H4 (cell line): Measurements from ENCODE around the gene HILPDA. TPM values are rescaled to one million over a fixed set of nuclear protein-coding genes. Genes with fewer than 3 reads are reported as not detected.

ENCODE experiments used
- DNase-seq: peaks from one replicate; pipeline ENCODE4 v3.0.0-alpha.2; 2015; ENCODE audit warnings: low spot score
- total RNA-seq: library from RNA; depleted of rRNA; stranded (reverse); fragments of >200 nt; shearing (Covaris generic); gene quantifications from 2 replicates; pipeline ENCODE4 v1.2.3, GENCODE V29; 2014; rRNA removed

The HILPDA gene, protein sequence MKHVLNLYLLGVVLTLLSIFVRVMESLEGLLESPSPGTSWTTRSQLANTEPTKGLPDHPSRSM
- total RNA-seq, result 11.3 and 20.6 TPM in 2 replicates

DNA sequence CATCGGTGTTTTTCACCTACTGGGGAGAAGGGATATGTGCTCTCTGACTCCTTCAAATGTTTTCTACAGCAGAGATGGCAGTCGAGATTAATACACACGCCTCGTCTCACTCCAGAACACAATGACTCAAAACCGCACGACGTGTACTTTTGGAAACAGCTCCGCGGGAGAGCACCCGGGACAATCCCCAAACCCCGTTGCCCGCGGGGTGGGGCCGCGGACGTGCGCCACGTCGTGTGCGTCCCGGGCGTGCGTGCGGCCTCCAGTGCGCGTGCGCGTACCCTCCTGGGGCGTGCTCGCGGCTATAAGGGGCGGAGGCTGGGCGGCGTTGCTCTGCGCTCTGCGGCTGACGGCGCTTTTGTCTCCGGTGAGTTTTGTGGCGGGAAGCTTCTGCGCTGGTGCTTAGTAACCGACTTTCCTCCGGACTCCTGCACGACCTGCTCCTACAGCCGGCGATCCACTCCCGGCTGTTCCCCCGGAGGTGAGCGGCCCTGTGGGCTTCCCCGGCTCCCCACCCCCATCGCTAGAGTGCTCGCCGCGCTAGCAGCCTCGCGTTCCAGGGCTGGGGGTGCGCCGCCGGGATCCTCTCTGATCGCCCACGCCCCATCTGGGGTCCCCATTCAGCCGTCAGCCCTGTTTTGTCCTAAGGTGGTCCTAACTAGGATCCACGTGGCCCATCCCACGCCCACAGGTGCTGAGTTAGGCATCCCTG, at the start of gene HILPDA:
HILPDA (plus strand) TSS at position 336 of the 712 bp plus-strand sequence. CDS start 1,391 bp downstream, outside the sequence.
- peak; percentile 90 for DNase-seq

DNA sequence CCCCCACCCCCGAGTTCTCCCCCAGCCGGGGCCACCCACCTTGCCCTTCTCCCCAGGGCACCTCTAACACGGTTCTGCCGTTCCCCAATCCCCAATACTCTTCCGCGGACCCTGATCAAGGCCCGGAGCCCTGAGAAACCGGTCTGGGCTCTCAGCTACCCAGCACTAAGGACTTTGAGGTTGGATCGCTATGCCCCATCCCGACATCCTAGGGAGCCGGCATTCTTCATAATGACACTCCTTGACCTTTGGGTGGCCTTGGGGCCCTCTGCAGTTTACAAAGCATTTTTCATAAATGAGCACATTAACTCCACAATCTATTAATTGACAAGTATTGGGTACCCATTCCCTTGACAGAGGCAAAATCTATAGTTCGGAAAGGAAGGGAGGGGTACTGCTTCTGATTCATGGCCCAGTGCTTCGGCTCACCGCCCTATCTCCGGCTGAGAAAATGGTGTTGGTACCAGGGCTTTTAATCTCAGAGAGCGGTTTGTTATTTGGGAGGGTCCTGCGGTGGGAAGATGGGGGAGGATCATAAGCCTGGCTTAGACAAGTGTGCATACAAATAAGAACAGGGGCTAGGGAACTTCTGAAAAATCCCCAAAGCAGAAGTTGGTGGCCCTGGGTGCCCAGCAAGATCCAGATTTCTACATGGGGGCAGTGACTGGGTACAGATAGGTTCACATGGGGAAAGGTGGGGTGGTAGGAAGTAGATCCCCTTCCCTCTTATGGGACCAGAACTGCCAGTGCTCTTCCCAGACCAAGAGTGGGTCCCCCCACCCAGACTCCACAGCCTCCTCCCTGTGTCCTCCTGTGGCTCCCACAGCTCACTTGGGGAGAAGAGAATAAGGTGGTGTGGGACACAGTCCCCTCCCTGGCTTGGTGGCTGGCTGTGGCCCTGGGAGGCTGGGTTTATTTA, 49.1 kb upstream of the HILPDA start:
- DNase-seq, result no peak

DNA sequence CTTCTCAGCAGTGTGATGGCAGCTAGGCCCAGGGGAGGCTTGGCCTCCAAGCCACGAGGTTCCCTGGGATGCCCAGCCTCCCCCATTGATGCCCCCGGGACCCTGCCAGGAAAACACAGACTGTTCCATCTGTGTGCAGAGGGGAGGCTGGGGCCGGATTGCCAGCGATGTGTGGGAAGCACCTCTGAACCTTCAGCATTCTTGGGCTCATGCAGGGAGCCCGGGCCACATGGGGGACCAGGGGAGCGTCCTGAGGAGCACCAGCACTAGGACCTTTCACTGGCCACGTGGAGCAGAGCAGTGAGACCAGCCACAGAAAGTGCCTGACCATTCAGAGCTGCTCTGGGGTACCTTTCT, 48.5 kb upstream of the HILPDA start:
- no peak for DNase-seq

DNA sequence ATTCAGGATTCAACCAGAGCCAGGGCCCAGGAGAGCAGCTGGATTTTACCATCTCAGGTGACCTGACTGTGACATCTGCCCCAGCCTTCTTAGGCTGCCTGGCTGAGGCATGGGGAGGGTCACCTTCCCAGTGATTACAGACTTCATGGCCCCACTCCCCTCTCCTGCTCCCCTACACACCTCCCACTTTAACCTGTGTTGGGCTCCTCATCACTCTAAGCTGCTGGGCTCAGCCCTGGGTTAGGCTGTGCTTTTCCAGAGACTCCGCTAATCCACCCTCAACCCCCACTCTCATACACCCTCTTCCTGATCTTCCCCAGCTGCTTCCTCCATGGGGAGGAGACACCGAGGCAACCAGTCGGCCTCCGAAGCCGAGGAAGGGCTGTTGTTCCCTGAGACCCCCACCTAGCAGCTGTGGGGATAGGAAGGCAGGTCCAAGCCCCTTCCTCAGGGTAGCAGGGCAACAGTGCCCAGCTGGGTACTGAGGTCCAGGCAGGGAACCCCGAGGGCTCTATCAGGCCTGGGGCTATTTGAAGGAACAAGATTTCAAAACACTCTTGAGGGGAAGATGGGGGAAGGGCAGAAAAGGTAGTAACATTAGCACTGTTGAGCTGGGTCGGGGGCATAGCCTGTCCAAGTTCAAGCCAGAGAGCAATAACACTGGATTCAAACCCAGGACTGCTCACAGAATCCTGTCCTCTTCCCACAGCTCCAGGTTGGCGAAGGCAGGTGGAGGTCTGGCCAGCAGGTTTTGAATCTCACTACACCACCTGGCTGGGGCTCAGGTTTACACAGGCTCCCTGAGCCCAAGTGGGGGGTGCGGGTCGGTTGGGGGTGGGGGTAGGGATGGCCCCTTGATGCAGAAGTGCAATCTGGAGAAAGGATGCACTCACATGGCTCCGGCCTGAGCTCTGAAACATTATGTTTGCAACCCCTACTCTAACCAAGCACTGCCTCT, 47.6 kb upstream of the HILPDA start:
- no peak for DNase-seq

DNA sequence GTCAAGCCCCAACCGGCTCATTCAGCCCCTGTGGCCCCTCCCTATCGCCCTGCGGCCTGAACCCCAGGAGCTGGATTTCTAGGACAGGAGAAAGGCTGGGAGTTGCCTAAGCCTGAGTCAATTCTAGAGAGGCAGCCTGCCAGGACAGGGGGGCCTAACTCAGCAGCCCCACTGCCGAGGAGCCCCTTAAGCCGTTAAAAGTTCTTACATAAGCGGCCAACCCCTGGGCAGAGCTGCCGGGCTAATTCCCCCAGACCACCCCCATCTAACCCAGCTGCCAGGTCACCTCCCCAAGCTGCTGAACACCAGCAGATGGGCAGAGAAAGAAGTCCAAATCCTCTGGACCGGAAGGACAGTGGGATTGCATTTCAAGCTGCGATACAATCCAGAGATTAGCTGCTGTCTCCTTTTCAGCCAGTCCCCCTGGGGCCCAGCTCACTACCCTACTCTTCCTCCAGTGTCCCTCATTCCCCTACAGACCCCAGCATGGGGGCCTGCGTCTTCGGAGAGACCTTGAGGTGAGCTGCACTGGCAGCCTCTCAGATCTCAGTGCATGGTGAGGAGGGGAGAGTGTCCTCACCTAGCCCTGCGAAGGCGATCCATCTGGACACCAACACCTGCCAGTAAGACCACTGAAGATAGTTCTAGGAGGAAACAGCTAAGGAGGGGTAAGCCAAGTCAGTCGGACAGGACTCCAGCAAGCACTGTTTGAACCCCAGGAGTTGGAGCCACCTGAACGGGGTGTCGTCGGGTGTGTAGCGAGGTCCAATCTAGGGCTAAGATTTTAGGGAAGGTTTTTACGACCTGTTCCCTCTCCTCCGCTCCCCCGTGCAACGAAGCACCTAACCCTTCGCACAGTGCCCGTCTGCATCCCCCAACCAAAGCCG, 46.7 kb upstream of the HILPDA start:
- DNase-seq, result no peak

DNA sequence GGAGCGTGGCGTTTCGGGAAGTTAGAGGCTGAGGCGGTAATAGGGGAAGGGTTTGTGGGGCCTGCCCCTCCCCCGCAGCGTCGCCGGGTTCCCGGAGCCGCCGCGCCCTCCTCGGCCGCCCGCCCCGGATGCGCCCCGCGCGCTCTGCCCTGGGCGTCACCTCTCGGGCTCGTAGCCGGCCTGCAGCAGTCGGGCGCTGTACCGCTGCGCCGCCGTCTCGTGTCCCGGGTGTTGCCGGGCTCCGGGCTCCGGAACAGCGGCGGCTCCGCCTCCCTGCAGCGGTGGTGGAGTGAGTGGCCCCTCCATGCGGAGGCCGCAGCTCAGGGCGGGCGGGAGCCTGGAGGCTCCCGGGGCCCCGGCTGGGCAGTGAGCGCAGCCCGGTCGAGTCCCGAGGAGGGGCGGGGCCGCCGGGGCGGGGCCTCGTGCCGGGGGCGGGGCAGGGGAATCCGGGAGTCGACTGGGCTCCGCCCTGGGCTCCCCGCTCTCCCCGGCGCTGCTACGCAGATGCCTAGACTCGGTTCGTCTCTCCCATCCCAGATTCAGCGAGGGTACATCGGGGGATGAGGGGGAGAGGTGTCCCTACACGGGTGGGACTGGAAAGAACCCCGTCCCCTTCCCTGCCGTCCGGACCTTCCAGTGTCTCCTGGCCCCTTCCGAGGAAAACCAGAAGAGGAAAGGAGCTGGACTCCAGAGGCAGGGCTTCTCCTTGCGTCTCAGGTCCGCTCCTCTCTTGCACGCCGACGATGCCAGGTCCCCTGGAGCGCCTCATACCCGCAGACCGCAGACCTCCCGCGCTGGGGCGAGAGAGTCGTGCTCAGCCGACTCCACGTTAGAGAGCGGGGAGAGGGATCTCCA, 45.9 kb upstream of the HILPDA start, which contains the start of gene IMPDH1:
IMPDH1 (minus strand) TSS at position 387 of the 855 bp plus-strand sequence; CDS start at position 306, 81 bp downstream.
- DNase-seq, result peak; percentile 89

DNA sequence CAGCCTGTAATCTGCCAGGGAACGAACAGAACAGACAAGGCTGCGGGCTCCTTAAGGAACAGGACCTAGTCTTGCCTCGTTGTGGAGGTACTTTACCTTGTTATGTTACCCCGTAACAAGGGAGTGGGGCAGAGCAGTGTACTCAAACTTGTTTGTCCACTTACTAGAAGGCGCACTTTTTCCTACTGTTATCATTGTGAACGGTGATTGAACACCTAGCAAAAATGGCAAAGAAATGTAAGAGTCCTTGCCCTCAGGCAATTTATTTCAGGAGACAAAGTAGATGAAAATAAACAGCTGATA, 45.3 kb upstream of the HILPDA start:
- DNase-seq, result no peak

DNA sequence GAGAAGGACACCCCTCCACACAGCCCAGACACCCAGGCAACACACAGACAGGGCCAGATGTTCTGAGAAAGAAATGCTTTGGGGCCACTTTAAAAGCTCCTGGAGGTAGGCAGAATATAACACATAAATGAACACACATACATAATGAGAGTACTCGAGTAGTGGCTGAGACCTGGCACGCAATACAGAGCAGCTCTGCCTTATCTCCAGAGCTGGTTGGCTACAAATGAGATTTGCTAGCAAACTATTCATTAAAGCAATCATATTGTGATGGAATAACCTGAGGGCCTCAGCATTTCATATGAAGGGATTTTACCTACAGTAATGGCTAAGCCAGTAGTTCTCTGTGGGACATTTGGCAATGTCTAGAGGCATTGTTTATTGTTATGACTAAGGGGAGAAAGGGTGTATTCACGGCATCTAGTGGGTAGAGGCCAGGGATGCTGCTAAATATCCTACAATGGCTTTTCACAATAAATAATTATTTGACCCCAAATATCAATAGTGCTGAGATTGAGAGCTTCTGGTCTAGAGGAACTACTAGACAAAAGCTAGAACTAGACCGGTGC, 40.4 kb upstream of the HILPDA start:
- DNase-seq, result no peak

DNA sequence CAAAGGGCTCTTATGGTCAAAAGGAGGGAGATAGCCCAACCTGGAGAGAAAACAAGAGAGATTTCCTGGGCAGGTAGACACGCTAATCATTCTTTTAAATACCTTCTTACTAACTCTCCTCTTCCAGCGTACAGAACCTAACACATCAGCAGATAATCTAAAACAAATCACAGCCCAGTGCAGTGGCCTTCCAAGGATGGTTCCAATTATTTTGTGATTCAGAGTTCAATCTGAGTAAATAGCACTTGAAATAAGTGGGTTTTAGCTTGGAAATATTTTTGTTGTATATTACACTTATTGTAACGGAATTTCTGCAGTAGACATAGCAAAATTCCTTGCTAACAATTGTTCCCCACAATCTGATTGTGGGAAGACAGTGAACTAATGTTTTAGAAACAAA, 38.6 kb upstream of the HILPDA start:
- no peak for DNase-seq

DNA sequence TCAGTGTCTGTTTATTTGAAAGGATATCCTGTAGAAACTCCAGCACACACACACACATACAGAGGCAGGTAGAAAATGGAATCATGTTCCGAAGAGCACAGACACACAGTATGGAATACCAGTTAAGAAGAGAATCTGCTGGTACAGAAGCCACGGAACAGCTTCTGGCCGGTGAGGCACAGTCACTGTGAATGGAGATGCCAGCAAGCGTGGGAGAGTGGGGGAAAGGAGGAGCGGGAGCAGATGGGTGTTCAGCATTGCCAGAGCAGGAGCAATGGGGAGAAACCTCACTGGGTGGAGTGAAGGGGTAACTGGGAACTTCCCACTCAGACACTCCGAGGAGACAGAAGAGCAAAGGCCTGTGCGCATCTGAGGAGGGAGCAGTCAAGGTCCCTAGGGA, 36.4 kb upstream of the HILPDA start:
- DNase-seq, result no peak

DNA sequence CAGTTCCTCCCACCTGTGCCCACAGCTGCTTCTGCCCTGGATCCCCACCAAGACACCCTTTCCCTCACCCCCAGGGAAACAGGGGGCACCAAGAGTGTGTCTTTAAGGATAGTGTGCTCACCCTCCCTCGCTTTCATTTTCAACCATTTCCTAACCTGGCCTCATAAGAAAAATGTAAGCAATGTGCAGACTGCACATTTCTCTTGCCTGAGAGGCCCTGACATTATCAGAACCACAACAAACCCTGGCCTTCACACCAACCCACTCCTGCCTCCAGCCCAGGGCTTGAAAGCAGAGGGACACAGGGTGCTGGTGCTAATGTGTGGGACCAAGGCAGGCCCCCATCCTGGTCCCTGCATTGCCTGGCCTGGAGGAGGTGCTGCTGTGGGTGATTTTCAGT, 34.9 kb upstream of the HILPDA start:
- DNase-seq, result no peak

DNA sequence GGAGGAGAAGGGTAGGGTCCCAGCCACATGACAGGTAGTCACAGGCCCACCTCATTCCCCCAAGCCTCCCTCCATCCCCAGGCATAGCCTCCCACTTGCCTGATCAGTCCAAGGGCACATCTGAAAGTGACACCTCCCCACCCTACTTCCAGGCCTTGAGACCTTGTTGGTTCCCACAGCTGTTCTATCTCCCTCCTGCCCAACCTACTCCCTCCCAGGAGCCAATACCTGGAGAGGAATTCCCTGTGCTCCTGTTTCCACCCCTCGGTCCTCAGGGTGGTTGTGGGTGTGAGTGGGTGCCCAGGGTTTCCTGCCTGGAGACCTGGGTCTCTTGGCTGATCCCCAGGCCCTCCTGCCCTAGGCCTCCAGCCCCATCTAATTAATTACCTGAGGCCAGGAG, 34.3 kb upstream of the HILPDA start:
- DNase-seq, result no peak

DNA sequence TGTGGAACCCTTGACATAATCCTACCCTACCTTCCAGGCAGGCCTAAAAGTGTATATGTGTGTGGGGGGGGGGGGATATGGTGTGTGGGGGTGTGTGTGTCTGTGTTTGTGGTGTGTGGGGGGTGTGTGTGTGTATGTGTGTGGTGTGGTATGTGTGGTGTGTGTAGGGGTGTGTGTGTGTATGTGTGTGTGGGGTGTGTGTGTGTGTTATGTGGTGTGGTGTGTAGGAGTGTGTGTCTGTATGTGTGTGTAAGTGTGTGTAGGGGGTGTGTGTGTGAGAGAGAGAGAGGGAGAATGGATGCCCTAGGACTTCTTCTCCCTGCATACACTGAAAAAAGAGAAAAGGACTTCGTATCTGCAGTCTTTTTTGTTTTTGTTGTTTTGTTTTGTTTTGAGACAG, 33.6 kb upstream of the HILPDA start:
- DNase-seq, result no peak

DNA sequence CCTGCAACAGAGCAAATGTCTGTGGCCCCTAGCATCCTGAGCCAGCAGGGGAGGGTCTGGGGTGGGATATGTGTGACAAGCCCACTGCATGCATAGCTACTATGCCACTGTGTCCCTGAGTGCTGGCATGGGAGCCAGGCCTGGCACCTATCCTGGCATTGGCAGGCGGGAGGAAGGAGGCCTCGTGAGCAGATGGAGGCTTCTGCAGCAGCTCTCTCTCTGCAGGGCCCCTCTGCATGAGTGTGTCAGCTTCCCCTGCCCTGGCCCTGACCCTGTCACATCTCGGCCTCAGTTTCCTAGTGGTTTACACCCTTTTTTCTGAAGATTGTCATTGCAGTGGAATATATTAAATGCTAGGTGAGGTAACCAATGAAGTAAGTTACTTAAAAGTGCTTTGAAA, 32.8 kb upstream of the HILPDA start:
- no peak for DNase-seq

DNA sequence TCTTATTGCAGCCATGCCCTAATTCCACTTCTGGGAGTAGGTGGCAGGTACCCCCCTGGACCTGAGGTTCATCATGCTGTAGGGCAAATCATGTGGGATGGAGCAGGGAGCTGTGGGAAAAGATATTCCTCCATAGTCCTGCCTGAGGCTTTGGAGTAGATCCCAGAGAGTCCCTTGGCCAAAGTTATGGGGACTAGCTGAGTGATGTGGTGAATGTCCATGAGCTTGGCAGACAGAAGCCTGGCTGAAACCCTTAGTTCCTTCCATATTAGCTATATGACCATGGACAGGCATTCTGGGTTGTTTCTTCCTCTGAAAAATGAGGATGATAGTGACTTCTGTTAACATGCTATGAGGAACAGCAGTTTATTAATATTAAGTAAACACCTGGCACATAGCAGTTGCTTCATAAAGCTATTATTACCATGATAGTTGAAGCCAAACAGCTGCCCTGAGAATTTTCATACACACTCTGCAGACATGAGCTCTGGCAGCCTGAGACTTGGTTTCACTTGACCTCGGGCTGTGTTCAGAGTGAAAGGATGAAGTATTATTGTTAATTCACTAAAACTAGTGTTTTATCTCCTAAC, 30.9 kb upstream of the HILPDA start:
- DNase-seq, result no peak

DNA sequence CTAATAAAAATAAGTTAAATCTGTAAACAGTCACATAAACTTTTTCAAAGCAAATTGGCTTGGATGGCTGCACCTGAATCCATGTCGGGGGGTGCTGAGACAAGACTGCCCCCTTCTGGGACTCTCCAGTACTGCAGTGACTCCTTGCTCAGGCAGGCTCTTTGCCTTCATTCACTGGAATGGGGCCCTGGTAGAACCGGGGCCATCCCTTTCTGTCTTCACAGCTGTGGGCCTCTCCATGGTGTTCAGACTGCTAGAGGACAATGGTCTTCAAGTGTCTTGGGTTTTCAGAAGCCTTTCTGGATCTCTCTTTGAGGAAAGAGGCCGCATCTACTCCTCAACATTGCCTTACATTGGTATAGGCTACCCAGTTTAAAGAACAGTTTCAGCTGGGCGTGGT, 29.8 kb upstream of the HILPDA start:
- DNase-seq, result no peak

DNA sequence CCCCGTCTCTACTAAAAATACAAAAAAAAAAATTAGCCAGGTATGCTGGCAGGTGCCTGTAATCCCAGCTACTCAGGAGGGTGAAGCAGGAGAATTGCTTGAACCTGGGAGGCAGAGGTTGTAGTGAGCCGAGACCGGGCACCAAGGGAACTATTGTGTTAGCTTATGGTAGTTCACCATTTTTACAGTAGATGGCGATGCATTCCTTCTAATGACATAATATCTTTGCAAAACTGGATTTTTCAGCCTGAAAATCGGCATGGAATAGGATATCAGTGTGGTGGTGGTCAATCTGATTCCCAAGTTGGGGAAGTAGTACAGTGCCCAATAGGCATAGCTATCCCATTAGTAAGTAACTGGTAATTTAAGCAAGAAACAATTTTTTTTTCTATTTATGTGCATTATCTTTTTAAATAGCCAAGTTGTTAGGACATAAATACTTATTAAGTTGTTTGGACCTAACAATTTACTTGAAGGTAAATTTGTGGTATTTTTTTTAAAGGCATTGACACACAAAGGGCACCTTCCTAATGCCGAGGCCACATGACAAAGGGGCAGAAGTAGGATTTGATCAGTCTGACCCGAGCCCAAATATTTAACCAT, 28.3 kb upstream of the HILPDA start:
- DNase-seq, result peak; percentile 54

DNA sequence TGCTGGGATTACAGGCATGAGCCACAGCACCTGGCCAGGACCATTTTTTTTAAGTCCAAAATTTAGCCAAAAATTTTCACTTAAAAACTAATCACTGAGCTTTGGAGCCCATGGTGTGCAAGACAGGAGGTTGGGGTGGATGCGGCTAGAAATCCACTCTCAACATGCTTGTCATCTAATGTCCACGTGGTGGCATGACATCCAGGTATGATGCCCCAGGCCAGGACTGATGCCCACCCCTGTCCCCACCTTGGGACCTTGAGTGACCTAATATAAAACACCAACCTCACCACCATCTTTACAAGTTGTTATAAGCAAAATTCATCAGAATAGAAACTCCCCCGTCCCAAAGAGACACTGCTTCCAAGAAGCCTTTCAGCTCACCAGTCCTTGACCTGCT, 25.5 kb upstream of the HILPDA start:
- no peak for DNase-seq

DNA sequence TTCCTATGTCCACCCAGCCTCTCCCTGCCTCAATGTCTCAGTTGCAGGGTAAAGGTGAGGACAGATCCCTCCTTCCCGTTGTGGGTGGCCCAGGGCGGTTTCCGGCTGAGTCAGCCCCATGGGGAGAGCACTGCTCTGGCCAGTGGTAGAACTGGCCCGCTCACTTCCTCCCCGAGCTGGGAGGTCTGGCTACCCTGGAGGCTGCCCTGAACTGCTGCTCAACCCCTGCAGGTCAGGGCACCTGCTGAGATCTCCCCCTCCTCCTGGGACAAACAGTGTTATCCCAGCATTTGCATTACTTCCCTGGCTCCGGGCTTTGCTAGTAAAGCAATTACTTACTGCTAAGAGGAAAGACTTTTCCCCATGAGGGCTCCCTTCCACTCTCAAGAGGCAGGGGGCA, 24.5 kb upstream of the HILPDA start:
- DNase-seq, result no peak
